Measurements from ENCODE around the gene ANKRD12.

- TF ChIP-seq POLR2A (IDR thresholded peaks at IDR 0.05) (no peak), CTCF (IDR thresholded peaks at IDR 0.05) (no peak)
Observed at GRCh38 chr18:9182852-9183399, 46.3 kb downstream of the ANKRD12 start.

Measured in Peyer's patch (tissue), 4 donors.